SK-N-MC (cell line): ENCODE data around the gene S100A1.

Experiments used
- EZH2 ChIP-seq: fragments of 200-600 bp; sonication (generic); IDR thresholded peaks from one replicate; pipeline ENCODE4 v1.6.1; 2017; ENCODE audit warnings: antibody characterized with exemption
- POLR2AphosphoS5 ChIP-seq: IDR thresholded peaks from 2 replicates; pipeline ENCODE4 v1.6.1; 2012; ENCODE audit warnings: mild to moderate bottlenecking, low read depth, low read length, borderline replicate concordance

DNA sequence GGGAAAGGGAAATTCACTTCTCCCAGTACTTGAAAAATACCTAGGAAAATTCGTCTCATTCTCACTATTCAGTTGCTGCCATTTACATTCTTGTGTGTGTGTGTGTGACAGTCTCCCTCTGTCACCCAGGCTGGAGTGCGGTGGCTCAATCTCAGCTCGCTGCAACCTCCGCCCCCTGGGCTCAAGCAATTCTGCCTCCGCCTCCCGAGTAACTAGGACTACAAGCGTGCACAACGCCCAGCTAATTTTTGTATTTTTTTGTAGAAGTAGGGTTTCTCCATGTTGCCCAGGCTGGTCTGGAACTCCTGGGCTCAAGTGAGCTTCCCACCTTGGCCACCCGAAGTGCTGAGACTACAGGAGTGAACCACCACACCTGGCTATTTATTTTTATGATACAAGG is 31.4 kb downstream of the S100A1 start:
- TF ChIP-seq EZH2 (no peak), POLR2AphosphoS5 (no peak)
